HG03103 (cell line): Measurements from ENCODE around the gene IL19.
"Not testable (repeated sequence)": the region's sequence is repeated elsewhere in the genome, so short reads cannot be mapped to it uniquely, and the experiment has no call there.

Experiments
- ATAC-seq: cut with Tn5 transposase; IDR thresholded peaks from one replicate; pipeline ENCODE4 v1.9.1; 2021; ENCODE audit warnings: low read depth; ENCODE audit not compliant: unreplicated experiment

Gene IL19

DNA sequence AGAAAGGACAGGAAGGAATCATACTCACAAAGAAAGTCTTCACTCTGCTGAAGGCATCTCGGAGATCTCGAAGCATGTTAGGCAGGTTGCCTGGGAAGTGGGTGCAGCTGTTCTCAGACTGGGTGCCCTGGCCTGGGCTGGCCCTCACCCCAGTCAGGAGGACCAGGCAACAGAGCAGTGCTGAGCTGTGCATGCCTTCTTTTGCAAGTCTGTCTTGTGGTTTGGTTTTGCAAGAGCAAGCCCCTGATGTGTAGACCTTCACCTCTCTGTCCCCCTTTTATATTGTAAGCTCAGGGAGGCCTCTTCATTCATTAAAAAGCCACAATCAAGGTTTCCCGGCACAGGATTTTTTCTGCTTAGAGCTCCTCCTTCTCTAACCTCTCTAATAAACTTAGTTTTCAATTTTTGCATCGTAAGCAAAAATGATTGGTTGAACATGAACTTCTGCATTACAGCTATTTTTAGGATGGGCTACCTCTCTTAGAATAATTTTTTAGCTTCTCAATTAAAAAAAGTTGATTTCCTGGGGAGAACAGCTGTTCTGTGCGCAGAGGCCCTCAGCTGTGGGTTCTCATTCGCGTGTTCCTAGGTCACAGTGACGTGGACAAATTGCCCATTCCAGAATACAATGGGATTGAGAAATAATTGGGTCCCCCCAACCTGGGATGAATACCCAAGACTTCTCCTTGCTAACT lies 1.8 kb downstream of the IL19 start, which contains the start of gene IL10:
TSS of gene IL10 (minus strand) at position 252 of the 695 bp plus-strand sequence. CDS start at position 193, 59 bp downstream.
- no peak for ATAC-seq

DNA sequence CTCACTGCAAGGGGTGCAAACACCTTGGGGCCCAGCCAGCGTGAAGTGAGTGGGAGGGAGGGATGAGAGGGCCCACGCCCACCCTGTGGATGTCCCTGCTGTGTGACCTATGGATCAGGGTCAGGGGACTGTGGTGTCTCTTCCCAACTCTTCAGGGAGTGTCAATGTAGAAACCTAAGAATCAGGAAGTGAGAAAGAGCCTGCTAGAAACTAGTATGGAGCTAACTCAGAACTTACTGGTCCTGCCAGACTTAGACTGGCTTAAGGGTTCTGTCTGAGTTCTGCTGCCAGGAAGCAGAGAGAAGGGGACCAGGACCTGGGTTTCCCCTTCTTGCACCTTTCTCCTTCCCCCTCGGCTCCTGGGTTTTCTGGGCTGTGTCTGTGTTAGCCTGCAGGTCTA lies 3.5 kb downstream of the IL19 start:
- ATAC-seq: no peak

- ATAC-seq: no peak
These were observed 5.7 kb downstream of the IL19 start for GRCh38 chr1:206776229-206776628.

GRCh38 chr1:206778031-206778430 lies 7.5 kb downstream of the IL19 start:
- ATAC-seq: no peak

GRCh38 chr1:206778911-206779310 lies 8.3 kb downstream of the IL19 start:
- not testable (repeated sequence) for ATAC-seq

- ATAC-seq: no peak
These were observed 9.1 kb downstream of the IL19 start for GRCh38 chr1:206779638-206780037.

GRCh38 chr1:206782448-206782847 lies 11.9 kb downstream of the IL19 start:
- peak; percentile 45 for ATAC-seq

DNA sequence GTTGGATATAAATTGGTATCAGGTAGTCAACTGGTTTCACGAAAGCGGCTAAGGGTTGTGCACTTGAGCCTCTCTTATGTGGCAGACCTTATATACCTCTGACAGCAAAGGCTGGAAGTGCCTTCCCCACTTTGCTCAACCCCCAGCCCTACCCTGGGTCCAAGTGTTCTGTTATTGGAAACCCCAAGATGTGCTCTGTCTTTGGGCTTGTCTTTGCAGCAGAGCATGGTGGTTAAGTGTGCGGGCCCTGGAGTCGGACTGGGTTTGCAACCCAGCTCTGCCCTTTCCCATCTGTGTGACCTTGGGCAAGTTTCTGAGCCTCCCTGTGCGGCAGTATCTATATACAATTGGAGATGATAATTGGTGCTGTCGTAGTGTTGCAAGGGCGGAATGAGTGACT lies 12.9 kb downstream of the IL19 start:
- ATAC-seq: no peak

DNA sequence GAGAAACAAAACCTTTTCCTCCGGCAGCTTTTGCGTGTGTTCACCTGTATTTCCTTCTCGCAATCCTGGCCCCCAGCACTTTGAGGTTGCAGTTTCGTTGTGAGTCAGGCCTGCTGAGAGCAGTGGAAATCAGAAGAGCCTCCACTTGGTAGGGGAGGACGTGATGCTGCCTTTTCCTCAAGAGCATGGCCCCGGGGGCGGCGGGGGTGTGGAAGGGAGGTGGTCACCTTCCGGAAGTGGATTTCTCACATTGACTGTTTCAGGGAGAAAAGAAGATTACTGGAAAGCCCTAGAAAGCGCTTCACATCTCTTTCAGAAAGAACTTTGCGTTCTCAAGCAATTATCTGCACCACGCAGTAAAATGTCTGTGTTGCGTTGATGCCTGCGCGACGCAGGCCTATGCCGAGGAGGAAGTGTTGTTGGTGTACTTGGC lies 13.9 kb downstream of the IL19 start:
- ATAC-seq: peak; percentile 67

- ATAC-seq: no peak
These were observed 14.7 kb downstream of the IL19 start for GRCh38 chr1:206785182-206785765.

DNA sequence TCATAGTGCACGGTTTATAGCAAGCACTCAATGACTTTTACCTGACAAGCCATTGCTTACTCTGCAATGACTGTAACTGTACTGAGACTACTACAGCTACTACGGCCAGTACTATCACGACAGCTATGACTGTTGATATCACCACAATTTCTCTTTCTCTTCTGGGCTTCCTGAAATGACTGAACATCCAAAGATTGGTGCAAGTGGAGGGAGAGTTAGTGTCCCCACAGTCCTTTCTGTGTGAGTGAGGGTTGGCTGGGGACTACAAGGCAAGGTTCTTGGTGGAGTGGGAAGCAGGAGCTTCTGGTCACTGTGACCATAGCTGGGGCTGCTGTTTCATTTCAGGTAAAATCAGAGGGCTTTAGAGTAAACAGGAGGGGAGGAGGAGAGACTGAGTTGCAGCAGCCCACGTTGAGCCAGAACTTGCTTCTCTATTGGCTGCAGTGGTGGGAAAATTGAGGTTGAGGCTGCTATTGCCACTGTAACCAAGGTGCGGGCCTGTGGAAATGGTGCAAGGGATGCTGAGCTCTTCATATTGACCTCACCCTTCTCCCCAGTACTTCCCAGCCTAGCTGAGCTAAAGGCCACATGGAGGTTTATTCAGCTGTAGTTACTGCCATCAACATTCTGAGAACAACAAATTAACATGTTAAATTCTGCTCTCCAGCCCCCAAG lies 15.8 kb downstream of the IL19 start:
- ATAC-seq: no peak

DNA sequence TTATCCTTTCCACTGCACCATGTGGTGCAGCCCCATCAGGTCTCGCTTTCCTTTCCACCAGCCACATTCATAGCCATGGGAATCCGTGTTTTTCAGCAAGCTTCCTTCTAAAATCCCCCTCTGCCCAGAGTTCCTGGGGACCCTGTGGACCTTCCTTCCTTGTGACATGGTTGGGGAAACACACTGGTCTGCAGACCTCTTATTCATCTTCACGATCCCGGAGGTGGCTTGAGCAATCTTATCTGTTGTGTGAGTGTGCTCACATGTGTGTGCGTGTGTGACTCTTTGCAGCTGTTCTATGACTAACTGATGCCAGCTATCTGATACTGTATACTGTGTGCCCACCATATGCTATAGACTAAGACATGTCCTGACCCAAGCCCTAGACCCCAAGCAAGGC lies 17.3 kb downstream of the IL19 start:
- ATAC-seq: no peak

- no peak for ATAC-seq
These were observed 18.0 kb downstream of the IL19 start for GRCh38 chr1:206788487-206789050.

DNA sequence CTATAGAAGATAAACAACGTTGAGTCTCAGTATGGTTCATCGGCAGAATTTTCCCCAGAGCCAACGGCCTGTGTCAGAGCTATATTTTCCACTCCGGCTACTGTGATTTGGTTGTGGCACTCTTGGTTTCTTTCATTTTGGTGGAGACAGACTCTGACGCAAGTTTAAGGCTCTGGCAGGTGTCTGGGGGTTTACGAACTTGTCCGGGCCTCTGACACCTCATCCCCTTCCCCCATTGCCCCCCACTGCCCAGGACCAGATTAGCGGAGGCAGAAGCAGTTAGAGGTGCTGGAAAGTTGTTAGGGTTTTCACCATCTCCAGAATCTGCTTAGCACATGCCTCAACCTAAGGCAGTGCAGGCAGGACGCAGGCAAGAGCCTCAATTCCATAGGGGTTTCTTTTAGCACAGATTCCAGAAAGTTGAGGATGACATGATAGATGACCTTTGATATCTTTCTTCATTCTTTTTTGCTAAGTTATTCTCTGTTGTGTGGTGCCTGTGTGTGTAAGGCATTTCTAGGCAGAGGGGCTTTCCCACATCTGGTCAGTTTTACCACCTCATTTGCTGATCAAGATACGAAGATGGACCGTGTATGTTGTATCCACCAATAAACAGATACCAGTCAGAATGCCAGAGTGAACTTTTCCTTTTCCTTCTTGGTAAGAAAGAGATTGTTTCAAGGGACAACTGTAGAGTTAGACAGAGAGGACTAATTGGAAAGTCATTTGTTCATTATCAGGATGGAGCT lies 20.1 kb downstream of the IL19 start:
- ATAC-seq: no peak

DNA sequence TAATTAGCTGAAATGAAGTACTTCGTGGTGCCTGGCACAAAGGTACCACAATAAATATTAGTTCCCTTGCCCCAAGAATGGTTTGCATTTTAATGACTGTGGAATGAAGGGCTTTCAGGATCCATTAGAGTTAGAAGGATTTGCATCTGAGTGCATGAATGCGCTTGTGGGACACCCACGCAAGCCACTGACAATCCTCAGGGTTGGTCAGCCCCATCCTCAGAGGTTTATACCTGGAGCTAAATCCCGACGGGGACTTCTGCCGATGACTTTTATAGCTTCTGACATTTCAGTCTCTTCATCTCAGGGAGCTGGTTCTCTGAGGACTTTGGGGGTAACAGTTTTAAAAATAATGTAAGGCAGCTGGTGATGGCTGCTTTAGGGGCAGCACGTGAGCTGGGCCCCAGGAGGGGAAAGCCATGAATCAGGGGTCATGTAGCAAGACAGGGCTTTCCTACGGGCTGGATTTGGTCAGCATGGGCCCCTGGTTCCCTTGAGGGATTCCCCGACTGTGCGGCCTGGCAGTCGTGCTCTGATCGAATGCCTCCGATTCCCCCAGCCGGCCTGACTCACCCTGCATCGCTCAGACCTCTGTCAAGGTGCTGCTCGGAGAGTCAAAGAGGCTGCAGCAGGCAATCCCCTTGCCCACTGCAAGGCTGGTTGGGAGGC lies 22.5 kb downstream of the IL19 start:
- no peak for ATAC-seq

DNA sequence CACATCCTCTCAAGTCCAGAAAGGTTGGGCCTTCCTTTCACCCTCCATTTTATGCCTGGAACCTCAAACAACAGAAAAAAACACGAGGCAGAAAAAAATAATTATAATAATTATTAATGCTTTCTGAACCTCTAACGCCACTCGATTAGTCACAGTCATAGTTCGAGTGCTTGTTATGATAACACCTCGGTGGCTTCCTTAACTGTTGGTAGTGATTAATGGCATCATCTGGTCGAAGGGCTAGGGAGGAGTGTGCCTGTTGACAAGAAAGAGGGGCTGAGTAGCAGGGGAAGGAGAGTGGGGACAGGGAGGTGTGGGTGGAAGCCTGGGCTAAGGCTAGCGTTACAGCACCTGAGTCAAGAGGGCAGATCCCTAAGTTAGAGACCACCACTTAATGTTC lies 23.0 kb downstream of the IL19 start:
- no peak for ATAC-seq

DNA sequence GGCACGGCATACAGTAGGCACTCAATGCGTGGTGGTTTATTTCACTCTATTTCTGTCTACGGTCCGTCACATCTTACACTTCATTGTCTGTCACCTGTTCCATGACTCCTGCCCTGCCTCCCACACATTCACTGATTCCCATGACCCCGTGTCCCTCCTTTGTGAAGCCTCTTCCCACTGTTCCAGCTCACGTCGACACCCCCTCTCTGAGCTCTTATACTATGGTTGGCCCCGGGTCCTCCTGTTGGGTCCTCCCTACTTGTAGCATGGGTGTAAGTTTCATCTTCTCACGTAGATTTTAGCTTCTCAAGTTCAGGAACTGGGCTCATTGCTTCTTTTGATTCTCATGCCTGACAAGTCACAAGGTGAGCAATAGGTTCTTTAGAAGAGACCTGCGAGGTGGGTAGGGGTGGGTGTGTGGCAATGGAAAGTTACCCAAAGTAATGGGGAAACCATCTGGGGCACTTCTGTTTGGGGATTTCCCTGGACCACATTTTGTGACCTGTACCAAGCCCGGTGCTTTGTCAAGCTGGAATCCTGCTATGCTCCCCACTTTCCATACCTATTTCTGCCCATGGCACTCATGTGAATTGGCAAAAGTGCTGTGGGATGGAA lies 23.8 kb downstream of the IL19 start:
- ATAC-seq: no peak

- ATAC-seq: no peak
These were observed 25.5 kb downstream of the IL19 start for GRCh38 chr1:206796116-206796515.

DNA sequence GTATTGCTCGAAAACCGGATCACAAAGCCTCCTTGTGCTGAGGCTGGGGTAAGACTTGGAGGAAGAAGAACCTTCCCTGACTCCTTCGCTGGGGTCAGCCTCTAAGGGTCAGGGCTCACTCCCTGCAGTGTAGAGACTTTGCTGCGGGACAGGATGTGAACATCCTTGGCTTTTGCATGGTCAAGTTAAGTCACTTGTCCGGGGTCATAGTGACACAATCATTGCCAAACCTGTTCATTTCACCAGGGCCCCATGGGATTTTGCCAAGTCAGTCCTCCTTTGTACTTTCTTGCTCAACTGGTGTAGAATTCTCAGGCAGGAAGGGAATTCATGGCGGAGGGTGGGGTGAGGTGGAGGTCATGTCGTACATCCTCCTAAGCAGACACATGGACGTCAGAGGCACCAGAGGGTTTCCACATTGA lies 26.4 kb downstream of the IL19 start:
- no peak for ATAC-seq
